Ovary (tissue), 9 donors: ENCODE data around the gene LPIN1. TPM values are rescaled to one million over a fixed set of nuclear protein-coding genes. Genes with fewer than 3 reads are reported as not detected.

Experiments used
- DNase-seq, 5 donors: peaks; one replicate each; pipeline ENCODE4 v3.0.0-alpha.2; 2019 to 2020
- H3K27ac ChIP-seq, 2 donors: fragments of 200-600 bp; one replicate each; pipeline versions ENCODE4 v1.5.1 to v1.8.0; 2019 to 2022
- H3K27me3 ChIP-seq: fragments of 200-600 bp; one replicate; pipeline ENCODE4 v1.8.0; 2022
- H3K36me3 ChIP-seq: fragments of 200-600 bp; sonication (generic); one replicate; pipeline ENCODE4 v1.5.1; 2019
- H3K4me1 ChIP-seq: one replicate; pipeline ENCODE4 v1.8.1; 2013; ENCODE audit warnings: mild to moderate bottlenecking, moderate library complexity; ENCODE audit not compliant: insufficient read depth
- H3K4me3 ChIP-seq: fragments of 200-600 bp; sonication (generic); one replicate; pipeline ENCODE4 v1.5.1; 2017
- H3K9me3 ChIP-seq, 2 donors: fragments of 200-600 bp in 1 of 2; sonication (generic) in 1 of 2; one replicate each; pipeline versions ENCODE4 v1.5.1 to v1.8.1; 2013 to 2019; ENCODE audit warnings: mild to moderate bottlenecking in 1 of 2, moderate library complexity in 1 of 2
- CTCF ChIP-seq, 3 donors: fragments of 450-650 bp in 2 of 3; fragments of 200-600 bp in 1 of 3; IDR thresholded peaks; one replicate each; pipeline versions ENCODE4 v1.5.1 to v1.8.0; 2016 to 2022; ENCODE audit warnings: antibody characterized with exemption in 3 of 3, mild to moderate bottlenecking in 1 of 3
- EP300 ChIP-seq: sonication (generic); formaldehyde crosslinking; IDR thresholded peaks from one replicate; pipeline ENCODE4 v1.6.1; 2017; ENCODE audit warnings: antibody characterized with exemption
- POLR2A ChIP-seq: fragments of 450-650 bp; IDR thresholded peaks from one replicate; pipeline ENCODE4 v1.6.1; 2017; ENCODE audit warnings: antibody characterized with exemption, mild to moderate bottlenecking, moderate library complexity
- WGBS, 3 donors: extraction: QIAGEN DNeasy Blood & Tissue Kit in 1 of 3; methylation state at CpG; one replicate each; pipeline versions ENCODE4 v1.1.5 to v1.1.7; 2013 to 2017; 5-methylcytosine and 5-hydroxymethylcytosine counted together
- intact Hi-C, 4 donors: fragments of 100-400 bp; cut with DNase I; formaldehyde crosslinking; loops; one replicate each; pipeline versions ENCODE4 v1.11.0 to v1.15.1; 2022 to 2023
- polyA plus RNA-seq, 2 donors: library from polyadenylated mRNA; stranded (reverse); fragments of 200-250 nt in 1 of 2; fragments of 350-450 nt in 1 of 2; fragmentation: Illumina TruSeq in 1 of 2; extraction: RNeasy Lipid Tissue Mini Kit (QIAGEN cat#74804) in 1 of 2; gene quantifications; one replicate each; pipeline ENCODE4 v1.2.3, GENCODE V29; 2013 to 2014
- total RNA-seq, 7 donors: library from RNA; depleted of rRNA in 2 of 7; stranded (reverse); fragments of >200 nt in 2 of 7; fragmentation: NEBNext Ultra II Directional in 3 of 7; extraction: Animal tissue kit (Norgen Biotek cat#: 25700) in 3 of 7; gene quantifications; one replicate each; pipeline versions ENCODE4 v1.1.0 to v1.2.4, GENCODE V29; 2016 to 2023
- donor health status: DM: no; HTN: no; CAD: no; lungs with moderate emphysema.
- donor health status: DM: no; HTN: no; CAD: no.
- donor health status: Bipolar disorder and iron deficiency.
- donor health status: DM: yes; HTN: yes; CAD: no.
- donor health status: DM: no; HTN: no; CAD: no.
- donor health status: DM: yes; HTN: yes; CAD: no.

The LPIN1 gene
- total and polyA plus RNA-seq, 9 donors, result 19.9 to 144 (median 50.8) TPM

GRCh38 chr2:11767779-11768178 is 21.3 kb downstream of the LPIN1 start:
- Histone ChIP-seq H3K9me3 (no peaks in the 10 kb centered on the region), H3K4me3 (no peak overlapping the region), H3K27ac (no peak overlapping the region), H3K4me1 (peaks cover 1% of the 10 kb centered on the region), H3K27me3 (no peaks in the 10 kb centered on the region), H3K36me3 (no peaks in the 10 kb centered on the region)
- intact Hi-C loops, result no loop called here
- no peak for DNase-seq
- 86 to 93% (median 88%) methylated on average over 7 of the region's 7 CpGs for WGBS, 3 donors
- TF ChIP-seq CTCF (IDR thresholded peaks at IDR 0.05) (no peak), POLR2A (no peak), EP300 (no peak)

- 58 to 73% (median 59%) methylated on average over 3 of the region's 3 CpGs for WGBS, 3 donors
- intact Hi-C loops, result no loop called here
- Histone ChIP-seq H3K27ac (no peak overlapping the region), H3K36me3 (no peaks in the 10 kb centered on the region), H3K27me3 (no peaks in the 10 kb centered on the region), H3K4me3 (no peak overlapping the region), H3K9me3 (no peaks in the 10 kb centered on the region), H3K4me1 (peaks cover 1% of the 10 kb centered on the region)
- no peak for DNase-seq
- TF ChIP-seq CTCF (IDR thresholded peaks at IDR 0.05) (no peak), POLR2A (no peak), EP300 (no peak)
Observed at GRCh38 chr2:11768946-11769345, 22.5 kb downstream of the LPIN1 start.

- no peak for TF ChIP-seq CTCF (IDR thresholded peaks at IDR 0.05)
- no peak for TF ChIP-seq EP300
- no peak for TF ChIP-seq POLR2A
- DNase-seq, result no peak
- peaks cover 1% of the 10 kb centered on the region for H3K4me1 ChIP-seq
- 46 to 61% (median 58%) methylated on average over 3 of the region's 3 CpGs for WGBS, 3 donors
- H3K27me3 ChIP-seq, result no peaks in the 10 kb centered on the region
- no peaks in the 10 kb centered on the region for H3K9me3 ChIP-seq
- H3K27ac ChIP-seq, result no peak overlapping the region
- no peaks in the 10 kb centered on the region for H3K36me3 ChIP-seq
- H3K4me3 ChIP-seq, result no peak overlapping the region
- intact Hi-C loops, result no loop called here
Observed at GRCh38 chr2:11769516-11769915, 23.1 kb downstream of the LPIN1 start.

GRCh38 chr2:11770531-11771188 is 24.2 kb downstream of the LPIN1 start:
- H3K36me3 ChIP-seq, result no peaks in the 10 kb centered on the region
- no peak for DNase-seq
- 78 to 91% (median 85%) methylated on average over 6 of the region's 6 CpGs for WGBS, 3 donors
- H3K27ac ChIP-seq, result no peak overlapping the region
- no peaks in the 10 kb centered on the region for H3K9me3 ChIP-seq
- no peaks in the 10 kb centered on the region for H3K27me3 ChIP-seq
- TF ChIP-seq CTCF (IDR thresholded peaks at IDR 0.05) (no peak), POLR2A (no peak), EP300 (no peak)
- H3K4me3 ChIP-seq, result no peak overlapping the region
- H3K4me1 ChIP-seq, result no peaks in the 10 kb centered on the region
- intact Hi-C loops, result loop anchor here in 1 of 4 donors (10.0 kb wide), 2 partner anchors 176 to 296 kb away; no protein-coding TSS in a partner anchor
